Coronary artery (tissue), 2 donors: ENCODE results near the gene LPP.

ENCODE experiments used
- DNase-seq: peaks from one replicate; pipeline ENCODE4 v3.0.0-alpha.2; 2017; ENCODE audit warnings: low spot score
- H3K27ac ChIP-seq, 2 donors: fragments of 200-600 bp; sonication (generic); one replicate each; pipeline ENCODE4 v1.5.1; 2016 to 2019
- H3K4me3 ChIP-seq: fragments of 200-600 bp; sonication (generic); 2 replicates; pipeline ENCODE4 v1.5.1; 2016; ENCODE audit warnings: mild to moderate bottlenecking, moderate library complexity
- CTCF ChIP-seq: fragments of 200-600 bp; sonication (generic); IDR thresholded peaks from one replicate; pipeline ENCODE4 v1.5.1; 2019; ENCODE audit warnings: antibody characterized with exemption

LPP gene

GRCh38 chr3:188348435-188349244, 194.7 kb downstream of the LPP start:
- H3K27ac ChIP-seq = peak overlapping the region; percentile 60 to 81
- peak; percentile 87 for DNase-seq
- TF ChIP-seq CTCF = no peak
- H3K4me3 ChIP-seq = peak overlapping the region; percentile 39

- DNase-seq = no peak
- no peak for TF ChIP-seq CTCF
- Histone ChIP-seq H3K4me3 (peak overlapping the region; percentile 7), H3K27ac (peak overlapping the region; percentile 36 to 60)
Observed at GRCh38 chr3:188349351-188349901, 195.5 kb downstream of the LPP start.

- no peak for TF ChIP-seq CTCF
- peak overlapping the region in 1 of 2 donors; percentile 36 for H3K27ac ChIP-seq
- peak overlapping the region; percentile 7 for H3K4me3 ChIP-seq
- DNase-seq = no peak
Observed at GRCh38 chr3:188349933-188350332, 196.0 kb downstream of the LPP start.

- peak overlapping the region in 1 of 2 donors; percentile 36 for H3K27ac ChIP-seq
- no peak overlapping the region for H3K4me3 ChIP-seq
- TF ChIP-seq CTCF = no peak
- no peak for DNase-seq
Observed at GRCh38 chr3:188350961-188351360, 197.0 kb downstream of the LPP start.

- H3K27ac ChIP-seq = no peak overlapping the region
- no peak for TF ChIP-seq CTCF
- H3K4me3 ChIP-seq = no peak overlapping the region
- no peak for DNase-seq
Observed at GRCh38 chr3:188351648-188352047, 197.7 kb downstream of the LPP start.

GRCh38 chr3:188352196-188352927, 198.4 kb downstream of the LPP start:
- no peak for TF ChIP-seq CTCF
- DNase-seq = no peak
- H3K27ac ChIP-seq = no peak overlapping the region
- no peak overlapping the region for H3K4me3 ChIP-seq
